Neutrophil (primary cell): ENCODE results near the gene SESN1.

Source experiments
- H3K27ac ChIP-seq: fragments of 200-600 bp; sonication (generic); 2 replicates; pipeline ENCODE4 v1.5.1; 2016; ENCODE audit warnings: mild to moderate bottlenecking, moderate library complexity
- H3K27me3 ChIP-seq: fragments of 200-600 bp; sonication (generic); 2 replicates; pipeline ENCODE4 v1.6.0; 2016; ENCODE audit warnings: mild to moderate bottlenecking
- H3K36me3 ChIP-seq: fragments of 200-600 bp; sonication (generic); 2 replicates; pipeline ENCODE4 v1.5.1; 2017
- H3K4me1 ChIP-seq, 2 experiments: fragments of 200-600 bp in 1 of 2; sonication (generic) in 1 of 2; 1 replicate in 1 of 2; 2 replicates in 1 of 2; pipeline versions ENCODE4 v1.5.1 to v1.6.1; 2013 to 2016; ENCODE audit warnings: low read depth in 1 of 2, low read length in 1 of 2, mild to moderate bottlenecking in 1 of 2, moderate library complexity in 1 of 2; ENCODE audit not compliant: control insufficient read depth in 1 of 2, insufficient read depth in 1 of 2
- H3K4me3 ChIP-seq, 2 experiments: fragments of 200-600 bp in 1 of 2; sonication (generic) in 1 of 2; 1 replicate in 1 of 2; 2 replicates in 1 of 2; pipeline ENCODE4 v1.5.1; 2013 to 2016; ENCODE audit warnings: low read depth in 1 of 2, low read length in 1 of 2, mild to moderate bottlenecking in 1 of 2, moderate library complexity in 1 of 2
- H3K9me3 ChIP-seq: fragments of 200-600 bp; sonication (generic); 2 replicates; pipeline ENCODE4 v1.5.1; 2016
- TF ChIP-seq, protein P1 (sequence below): fragments of 200-600 bp; sonication (generic); IDR thresholded peaks from 2 replicates; pipeline ENCODE4 v1.5.1; 2016; ENCODE audit warnings: antibody characterized with exemption

Gene SESN1

DNA sequence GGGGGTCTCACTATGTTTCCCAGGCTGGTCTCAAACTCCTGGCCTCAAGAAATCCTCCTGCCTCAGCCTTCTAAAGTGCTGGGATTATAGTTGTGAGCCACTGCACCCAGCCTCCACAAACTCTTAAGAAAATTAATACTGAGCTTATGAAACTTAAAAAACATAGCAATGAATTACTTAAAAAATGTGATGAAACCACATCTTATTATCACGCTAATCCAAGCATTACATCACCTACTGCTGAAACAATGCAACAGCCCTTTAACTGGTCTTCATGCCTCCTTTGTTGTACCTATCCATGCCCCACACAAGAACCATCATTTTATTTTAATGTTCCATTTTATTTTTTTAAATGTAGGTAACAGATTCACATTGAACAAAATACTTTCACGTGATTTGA, 24.9 kb downstream of the SESN1 start:
- no peaks in the 10 kb centered on the region for H3K36me3 ChIP-seq
- H3K27me3 ChIP-seq: no peaks in the 10 kb centered on the region
- H3K4me3 ChIP-seq: no peak overlapping the region
- H3K9me3 ChIP-seq: no peaks in the 10 kb centered on the region
- peaks cover 7 to 13% of the 10 kb centered on the region in 2 experiments for H3K4me1 ChIP-seq
- TF ChIP-seq, protein P1, sequence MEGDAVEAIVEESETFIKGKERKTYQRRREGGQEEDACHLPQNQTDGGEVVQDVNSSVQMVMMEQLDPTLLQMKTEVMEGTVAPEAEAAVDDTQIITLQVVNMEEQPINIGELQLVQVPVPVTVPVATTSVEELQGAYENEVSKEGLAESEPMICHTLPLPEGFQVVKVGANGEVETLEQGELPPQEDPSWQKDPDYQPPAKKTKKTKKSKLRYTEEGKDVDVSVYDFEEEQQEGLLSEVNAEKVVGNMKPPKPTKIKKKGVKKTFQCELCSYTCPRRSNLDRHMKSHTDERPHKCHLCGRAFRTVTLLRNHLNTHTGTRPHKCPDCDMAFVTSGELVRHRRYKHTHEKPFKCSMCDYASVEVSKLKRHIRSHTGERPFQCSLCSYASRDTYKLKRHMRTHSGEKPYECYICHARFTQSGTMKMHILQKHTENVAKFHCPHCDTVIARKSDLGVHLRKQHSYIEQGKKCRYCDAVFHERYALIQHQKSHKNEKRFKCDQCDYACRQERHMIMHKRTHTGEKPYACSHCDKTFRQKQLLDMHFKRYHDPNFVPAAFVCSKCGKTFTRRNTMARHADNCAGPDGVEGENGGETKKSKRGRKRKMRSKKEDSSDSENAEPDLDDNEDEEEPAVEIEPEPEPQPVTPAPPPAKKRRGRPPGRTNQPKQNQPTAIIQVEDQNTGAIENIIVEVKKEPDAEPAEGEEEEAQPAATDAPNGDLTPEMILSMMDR: no peak
- H3K27ac ChIP-seq: no peak overlapping the region

DNA sequence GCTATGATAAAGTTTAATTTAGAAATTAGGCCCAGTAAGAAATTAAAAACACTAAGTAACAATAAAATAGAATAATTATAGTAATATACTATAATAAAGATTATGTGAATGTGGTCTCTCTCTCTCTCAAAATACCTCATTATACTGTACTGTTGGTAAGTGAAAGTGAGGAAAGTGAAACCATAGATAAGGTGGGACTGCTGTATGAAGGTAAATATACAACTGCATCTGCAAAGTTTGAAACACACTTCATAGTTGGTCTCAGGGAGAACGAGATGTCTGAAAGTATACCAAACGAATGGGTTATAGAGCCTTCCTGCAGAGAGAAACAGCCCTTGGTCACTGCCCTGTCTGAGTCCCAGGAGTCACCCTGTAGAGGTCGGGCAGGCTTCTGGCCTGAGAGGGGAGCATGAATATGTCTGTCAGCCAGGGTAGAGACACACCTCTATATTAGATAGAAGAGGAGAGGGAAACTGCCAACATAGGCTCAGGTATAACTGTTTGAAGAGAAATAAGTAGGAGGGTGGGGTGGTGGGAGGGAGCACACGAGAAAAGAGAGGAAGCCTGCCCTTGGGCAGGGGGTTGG, 31.8 kb downstream of the SESN1 start:
- Histone ChIP-seq H3K27ac (no peak overlapping the region), H3K4me1 (peaks cover 8 to 10% of the 10 kb centered on the region in 2 experiments), H3K4me3 (no peak overlapping the region), H3K27me3 (no peaks in the 10 kb centered on the region), H3K9me3 (no peaks in the 10 kb centered on the region), H3K36me3 (no peaks in the 10 kb centered on the region)
- TF ChIP-seq, protein P1: no peak

DNA sequence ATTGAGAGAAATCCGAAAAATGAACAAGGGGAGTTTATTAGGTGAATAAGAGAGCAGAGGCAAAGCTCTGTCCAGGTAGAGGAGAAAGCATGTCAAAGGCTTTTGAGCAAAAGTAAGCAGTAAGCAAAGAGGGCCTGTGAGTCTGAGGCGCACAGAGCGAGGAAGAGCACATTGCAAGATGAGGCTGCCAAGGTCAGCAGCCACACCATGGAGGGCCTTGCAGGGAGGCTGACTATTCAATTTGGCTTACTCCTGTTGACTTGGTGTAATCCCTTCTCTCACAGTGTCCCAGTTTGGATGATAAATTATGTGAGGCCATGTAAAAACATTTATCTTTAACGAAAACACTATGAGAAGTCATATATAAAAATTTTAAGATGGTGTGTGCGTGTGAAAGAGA, 32.4 kb downstream of the SESN1 start:
- no peaks in the 10 kb centered on the region for H3K9me3 ChIP-seq
- no peak overlapping the region for H3K4me3 ChIP-seq
- peaks cover 8 to 10% of the 10 kb centered on the region in 2 experiments for H3K4me1 ChIP-seq
- no peaks in the 10 kb centered on the region for H3K27me3 ChIP-seq
- no peak overlapping the region for H3K27ac ChIP-seq
- TF ChIP-seq, protein P1: no peak
- no peaks in the 10 kb centered on the region for H3K36me3 ChIP-seq

DNA sequence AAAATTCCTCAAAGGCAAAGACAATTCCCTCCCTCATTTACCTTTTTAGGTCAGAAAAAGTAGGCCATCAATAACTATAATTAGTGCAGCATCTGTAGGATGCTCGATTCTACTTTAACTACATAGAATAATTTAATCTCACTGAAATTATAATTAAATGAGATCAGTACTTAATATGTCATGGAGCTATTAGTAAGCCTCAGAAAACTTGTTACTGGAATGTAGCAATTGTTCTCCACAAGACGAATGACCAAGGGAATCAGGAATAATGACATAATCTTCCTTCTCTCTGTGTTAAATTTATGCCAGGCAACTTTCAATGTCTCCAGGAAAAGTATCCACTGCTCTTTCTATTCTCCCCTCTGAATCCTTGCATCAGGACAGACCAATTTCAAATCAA, 34.1 kb downstream of the SESN1 start:
- no peaks in the 10 kb centered on the region for H3K9me3 ChIP-seq
- H3K27ac ChIP-seq: no peak overlapping the region
- TF ChIP-seq, protein P1: no peak

DNA sequence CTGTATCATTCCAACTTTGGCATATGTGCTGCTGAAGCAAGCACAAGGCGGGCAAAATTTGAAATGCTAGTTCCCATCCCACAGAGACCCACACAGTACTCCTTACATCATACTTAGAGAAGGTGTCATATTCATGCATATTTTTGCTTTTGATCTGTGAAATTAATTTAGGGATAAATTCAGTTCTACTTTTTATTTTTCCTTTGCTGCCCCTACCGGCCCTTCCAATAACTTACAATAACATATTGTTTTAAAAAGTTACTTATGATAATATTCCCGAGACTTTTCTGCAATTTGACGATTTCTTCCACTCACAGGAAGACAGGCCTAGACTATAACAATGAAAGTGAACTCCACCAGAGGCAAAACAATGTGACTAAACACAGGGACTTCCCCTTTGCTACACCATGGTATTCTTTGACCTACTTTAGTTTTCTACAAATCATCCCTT, 35.0 kb downstream of the SESN1 start:
- Histone ChIP-seq H3K4me3 (no peak overlapping the region), H3K27me3 (no peaks in the 10 kb centered on the region), H3K27ac (no peak overlapping the region), H3K36me3 (no peaks in the 10 kb centered on the region), H3K4me1 (peaks cover 8 to 10% of the 10 kb centered on the region in 2 experiments), H3K9me3 (no peaks in the 10 kb centered on the region)
- TF ChIP-seq, protein P1: no peak

More for the DNA sequence above, 34.1 kb downstream of the SESN1 start:
- H3K4me3 ChIP-seq: no peak overlapping the region
- no peaks in the 10 kb centered on the region for H3K36me3 ChIP-seq
- peaks cover 8 to 10% of the 10 kb centered on the region in 2 experiments for H3K4me1 ChIP-seq
- no peaks in the 10 kb centered on the region for H3K27me3 ChIP-seq
